ENCODE data around the gene MSH4. TPM values are rescaled to one million over a fixed set of nuclear protein-coding genes. Genes with fewer than 3 reads are reported as not detected.
"Not testable (repeated sequence)": the region's sequence is repeated elsewhere in the genome, so short reads cannot be mapped to it uniquely, and the experiment has no call there.

MSH4 gene
- total RNA-seq, 4 donors from 2014 or later = 0.19 to 0.37 (median 0.24) TPM; not detected in 1

- ATAC-seq (ENCODE audit: low FRiP score) = no peak
- TF ChIP-seq CTCF (IDR thresholded peaks at IDR 0.05) = no peak
- no peak for DNase-seq (ENCODE audit: low spot score)
Measured at GRCh38 chr1:75789988-75790387, 6.7 kb upstream of the MSH4 start.

GRCh38 chr1:75791022-75791421, 5.7 kb upstream of the MSH4 start:
- no peak for TF ChIP-seq CTCF (IDR thresholded peaks at IDR 0.05)
- DNase-seq (ENCODE audit: low spot score) (no peak), ATAC-seq (ENCODE audit: low FRiP score) (no peak)

- no peak for TF ChIP-seq CTCF (IDR thresholded peaks at IDR 0.05)
- DNase-seq (ENCODE audit: low spot score) (no peak), ATAC-seq (ENCODE audit: low FRiP score) (no peak)
Measured at GRCh38 chr1:75792091-75792490, 4.6 kb upstream of the MSH4 start.

- ATAC-seq (ENCODE audit: low FRiP score) = no peak
- no peak for TF ChIP-seq CTCF (IDR thresholded peaks at IDR 0.05)
- no peak for DNase-seq (ENCODE audit: low spot score)
Measured at GRCh38 chr1:75794382-75794781, 2.3 kb upstream of the MSH4 start.

- DNase-seq (ENCODE audit: low spot score) = no peak
- TF ChIP-seq CTCF (IDR thresholded peaks at IDR 0.05) = no peak
- no peak for ATAC-seq (ENCODE audit: low FRiP score)
Measured at GRCh38 chr1:75795703-75796193, 934 bp upstream of the MSH4 start.

DNA sequence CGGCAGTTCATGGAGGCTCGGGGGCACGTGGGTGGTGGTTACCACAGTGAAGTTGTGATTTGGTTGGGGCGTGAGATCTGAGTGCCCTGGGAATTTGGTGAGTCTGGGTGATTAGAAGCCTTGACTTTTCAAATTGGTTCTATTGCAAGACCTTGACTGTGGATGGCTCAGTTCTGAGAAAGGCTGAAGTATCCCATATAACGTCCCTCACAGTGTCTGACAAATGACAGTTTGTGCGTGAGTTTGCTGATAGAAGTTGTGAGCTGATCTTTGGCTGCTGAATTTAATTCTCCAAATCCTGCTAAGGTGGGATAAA, 549 bp downstream of the MSH4 start:
- no peak for ATAC-seq (ENCODE audit: low FRiP score)
- DNase-seq (ENCODE audit: low spot score) = no peak
- TF ChIP-seq CTCF (IDR thresholded peaks at IDR 0.05) = no peak

GRCh38 chr1:75797606-75798216, 1.0 kb downstream of the MSH4 start:
- no peak for TF ChIP-seq CTCF (IDR thresholded peaks at IDR 0.05)
- ATAC-seq (ENCODE audit: low FRiP score) = no peak
- no peak for DNase-seq (ENCODE audit: low spot score)

DNA sequence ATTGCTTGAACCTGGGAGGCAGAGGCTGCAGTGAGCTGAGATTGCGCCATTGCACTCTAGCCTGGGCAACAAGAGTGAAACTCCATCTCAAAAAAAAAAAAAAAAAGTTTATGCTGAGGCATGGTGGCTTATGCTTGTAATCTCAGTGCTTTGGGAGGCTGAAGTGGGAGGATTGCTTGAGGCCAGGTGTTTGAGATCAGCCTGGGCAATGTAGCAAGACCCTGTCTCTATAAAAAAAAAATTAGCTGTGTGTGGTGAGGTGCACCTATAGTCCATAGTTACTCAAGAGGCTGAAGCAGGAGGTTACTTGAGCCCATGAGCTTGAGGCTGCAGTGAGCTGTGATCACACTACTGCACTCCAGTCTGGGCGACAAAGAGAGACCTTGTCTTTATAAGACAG, 4.8 kb downstream of the MSH4 start:
- not testable (repeated sequence) for DNase-seq (ENCODE audit: low spot score); ATAC-seq (ENCODE audit: low FRiP score)
